GM21723 (cell line): ENCODE measurements around the gene DLEC1.
"Not testable (repeated sequence)": the region's sequence is repeated elsewhere in the genome, so short reads cannot be mapped to it uniquely, and the experiment has no call there.

Source experiments
- ATAC-seq: cut with Tn5 transposase; IDR thresholded peaks from one replicate; pipeline ENCODE4 v1.9.1; 2021; ENCODE audit warnings: mild to moderate bottlenecking, moderate library complexity; ENCODE audit not compliant: unreplicated experiment

The DLEC1 gene

DNA sequence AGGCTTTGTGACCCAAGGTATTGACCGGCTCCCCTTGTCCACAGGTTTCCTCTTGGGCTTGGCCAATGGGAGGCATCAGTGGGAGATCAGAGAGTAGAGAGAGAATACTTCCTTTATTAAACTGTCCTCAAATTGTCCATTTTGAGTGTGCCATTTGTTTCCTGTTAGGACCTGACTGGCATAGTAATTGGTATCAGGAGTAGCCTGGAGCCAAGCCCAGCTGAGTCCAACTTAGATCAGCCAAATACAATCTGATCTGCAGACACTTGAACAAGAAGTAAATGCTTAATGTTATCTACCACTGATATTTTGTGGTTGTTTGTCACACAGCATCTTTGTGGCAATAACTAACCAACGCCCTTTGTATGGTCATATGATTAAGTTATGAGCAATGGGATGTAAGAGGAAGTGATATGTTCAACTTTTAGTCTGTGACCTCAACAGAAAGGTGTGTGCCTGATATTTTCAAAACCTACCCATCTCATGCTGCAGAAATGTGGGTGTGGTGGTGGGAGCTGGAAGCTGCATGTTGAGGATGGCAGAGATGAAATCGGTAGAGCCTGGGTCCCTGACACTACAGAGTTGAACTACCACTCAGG lies 112.8 kb downstream of the DLEC1 start:
- no peak for ATAC-seq

DNA sequence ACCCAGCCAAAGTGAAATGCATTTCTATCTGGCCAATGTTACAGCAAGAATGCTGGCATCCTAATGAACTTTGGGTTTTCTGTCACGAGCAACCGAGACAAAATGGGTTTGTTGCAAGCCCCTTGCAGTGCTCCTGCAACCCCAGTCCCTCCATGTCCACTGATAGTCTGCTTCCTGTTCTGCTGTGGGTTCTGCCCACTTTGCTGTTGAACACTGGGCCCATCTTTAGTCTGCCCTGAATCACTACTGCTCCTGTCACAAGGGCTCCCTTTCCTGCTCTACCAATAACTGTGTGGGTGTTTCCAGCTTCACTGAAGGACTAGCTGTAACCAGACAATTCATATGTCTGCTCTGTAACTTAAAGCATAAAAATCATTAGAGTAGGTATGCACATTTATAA lies 113.6 kb downstream of the DLEC1 start:
- no peak for ATAC-seq

DNA sequence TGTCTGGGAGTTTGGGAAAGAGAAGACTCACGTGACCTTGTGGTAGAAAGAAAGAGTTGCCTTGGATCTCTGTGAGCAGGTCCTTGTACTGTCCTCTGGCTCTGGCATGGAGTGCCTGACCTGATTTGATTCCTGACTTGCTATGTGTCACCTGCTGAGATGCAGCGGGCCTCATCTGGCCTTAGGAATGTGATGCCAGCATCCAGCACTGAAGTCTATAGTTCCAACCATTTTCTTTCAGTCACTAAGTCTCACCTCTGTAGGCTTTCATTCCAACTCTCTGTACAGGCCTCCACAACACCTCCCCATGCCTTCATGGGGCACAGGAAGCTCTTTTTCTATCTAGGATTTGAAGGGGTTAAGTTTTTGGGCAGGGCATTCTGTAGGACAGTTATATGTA lies 114.2 kb downstream of the DLEC1 start:
- no peak for ATAC-seq

DNA sequence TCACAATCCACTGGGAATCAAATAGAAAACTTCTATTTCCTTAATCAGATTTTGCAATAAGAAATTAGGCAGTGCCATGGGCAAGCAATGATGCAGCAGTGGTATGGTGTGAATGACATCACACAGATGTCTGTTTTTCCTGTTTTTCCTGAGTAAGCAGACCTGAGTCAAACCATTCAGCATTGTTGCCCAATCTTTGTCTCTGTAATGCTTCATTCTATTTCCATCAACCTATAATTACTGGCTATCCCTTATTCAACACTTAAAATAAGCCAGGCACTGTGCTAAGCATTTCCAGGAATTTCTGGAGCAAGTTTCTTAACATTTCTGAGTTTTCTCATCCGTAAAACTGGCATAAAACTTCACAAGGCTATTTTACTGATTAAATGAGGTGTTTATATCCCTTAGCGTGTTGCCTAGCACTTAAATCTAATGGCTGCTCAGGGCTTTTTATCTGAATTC lies 115.1 kb downstream of the DLEC1 start:
- ATAC-seq: no peak

DNA sequence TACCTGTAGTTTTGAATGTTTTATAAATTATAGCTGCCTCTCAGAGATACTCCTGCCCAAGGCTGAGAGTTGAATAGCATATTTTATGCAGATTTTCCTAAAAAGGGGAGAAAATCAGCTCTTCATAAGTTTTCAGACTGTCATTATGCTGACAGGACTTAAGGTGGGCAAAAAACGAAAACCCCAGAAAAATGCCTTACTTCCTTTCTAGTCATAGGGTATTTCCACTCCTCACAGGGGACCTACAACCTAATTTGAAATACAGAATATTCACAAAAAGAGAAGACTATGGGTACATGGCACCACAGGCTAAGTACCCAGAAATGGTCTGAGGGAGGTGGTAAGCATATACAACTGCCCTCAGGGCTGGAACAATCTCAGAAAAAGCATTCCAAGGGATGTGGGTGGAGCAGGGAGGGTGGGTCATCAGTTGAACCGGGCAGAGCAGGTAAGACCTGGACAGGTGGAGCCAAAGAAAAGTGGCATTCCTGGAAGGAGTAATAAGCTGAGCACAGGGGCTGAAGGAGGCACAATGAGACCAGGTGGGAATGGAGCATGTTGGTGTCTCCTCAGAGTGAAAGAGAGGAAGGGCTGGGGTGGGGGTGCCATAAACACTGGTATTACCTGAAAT lies 115.7 kb downstream of the DLEC1 start:
- ATAC-seq: no peak

DNA sequence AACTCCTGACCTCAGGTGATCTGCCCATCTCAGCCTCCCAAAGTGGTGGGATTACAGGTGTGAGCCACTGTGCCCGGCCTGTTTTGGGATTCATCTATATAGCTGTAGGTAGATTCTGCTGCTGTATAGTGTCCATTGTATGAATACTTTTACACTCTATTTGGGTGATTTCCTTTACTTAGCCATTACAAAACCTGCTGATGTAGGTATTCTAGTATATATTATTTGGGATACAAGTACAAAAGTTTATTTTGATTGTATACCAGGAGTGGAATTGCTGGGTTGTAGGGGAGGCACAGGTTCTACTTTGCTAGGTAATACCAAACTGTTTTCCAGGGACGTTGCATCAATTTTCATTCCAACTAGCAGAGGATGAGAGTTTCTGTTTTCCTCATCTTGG lies 116.8 kb downstream of the DLEC1 start:
- no peak for ATAC-seq

DNA sequence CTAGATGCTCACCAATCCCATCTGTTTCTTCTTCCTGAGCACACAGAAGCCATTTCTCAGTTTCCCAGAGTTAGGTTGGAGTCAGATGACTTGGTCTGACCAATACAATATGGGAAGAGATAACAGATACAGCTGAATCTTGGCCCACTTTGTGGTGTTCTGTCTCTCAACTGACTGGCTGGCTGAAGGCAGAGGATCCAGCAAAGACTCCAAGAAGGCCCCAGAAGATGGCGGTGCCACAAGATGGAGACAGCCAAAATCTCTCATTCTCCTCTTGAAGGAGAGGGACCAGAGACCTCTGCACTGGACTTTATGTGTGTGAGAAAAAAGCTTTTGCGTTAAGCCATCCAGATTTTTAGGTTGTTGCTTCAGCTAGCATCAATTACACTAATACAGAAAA lies 118.1 kb downstream of the DLEC1 start:
- no peak for ATAC-seq

DNA sequence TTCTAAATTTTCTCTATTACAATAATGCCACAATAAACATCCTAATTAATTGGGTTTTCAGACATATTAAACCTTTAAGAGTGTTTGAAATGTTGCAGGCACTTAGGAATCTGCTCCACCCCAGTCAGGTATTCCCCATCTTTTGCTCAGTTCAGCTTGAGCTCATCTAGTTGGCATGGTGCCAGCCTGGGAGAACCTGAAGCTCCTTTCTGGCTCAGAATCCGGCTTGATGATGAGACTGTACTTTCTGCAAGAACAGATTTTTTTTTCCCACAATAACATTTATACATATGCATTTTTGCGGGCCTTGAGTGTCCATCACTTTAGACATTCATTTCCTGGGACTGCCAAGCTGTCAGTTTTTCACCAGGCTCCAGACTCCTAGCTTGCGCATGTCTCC lies 118.6 kb downstream of the DLEC1 start:
- no peak for ATAC-seq

DNA sequence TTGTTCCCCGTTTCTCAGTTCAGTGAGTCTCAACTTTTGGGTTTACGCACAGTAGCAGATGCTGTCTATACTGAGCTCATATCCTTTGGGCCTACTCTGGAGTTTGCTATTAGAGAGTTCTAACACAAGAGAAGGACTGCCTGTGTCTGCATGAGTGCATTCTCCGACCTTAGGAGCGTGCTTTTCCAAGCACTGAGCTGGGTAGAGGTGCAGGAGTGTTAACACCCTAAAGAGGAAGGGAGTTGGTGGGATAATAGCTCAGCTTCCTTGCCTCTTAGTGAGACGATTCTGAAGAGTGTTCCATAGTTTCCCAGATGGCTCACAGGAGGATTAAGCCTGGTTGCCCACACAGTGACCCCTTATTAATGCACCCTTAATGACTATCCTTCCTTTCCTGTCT lies 119.5 kb downstream of the DLEC1 start:
- no peak for ATAC-seq

DNA sequence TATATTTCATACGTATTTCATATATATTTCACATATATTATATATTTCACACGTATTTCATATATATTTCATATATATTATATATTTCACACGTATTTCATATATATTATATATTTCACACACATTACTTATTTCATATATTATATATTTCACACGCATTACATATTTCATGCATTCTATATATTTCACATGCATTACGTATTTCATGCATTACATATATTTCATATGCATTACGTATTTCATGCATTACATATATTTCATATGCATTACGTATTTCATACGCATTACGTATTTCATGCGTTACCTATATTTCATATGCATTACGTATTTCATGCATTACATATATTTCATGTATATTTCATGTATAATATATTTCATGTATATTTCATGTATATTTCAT lies 121.7 kb downstream of the DLEC1 start:
- not testable (repeated sequence) for ATAC-seq

DNA sequence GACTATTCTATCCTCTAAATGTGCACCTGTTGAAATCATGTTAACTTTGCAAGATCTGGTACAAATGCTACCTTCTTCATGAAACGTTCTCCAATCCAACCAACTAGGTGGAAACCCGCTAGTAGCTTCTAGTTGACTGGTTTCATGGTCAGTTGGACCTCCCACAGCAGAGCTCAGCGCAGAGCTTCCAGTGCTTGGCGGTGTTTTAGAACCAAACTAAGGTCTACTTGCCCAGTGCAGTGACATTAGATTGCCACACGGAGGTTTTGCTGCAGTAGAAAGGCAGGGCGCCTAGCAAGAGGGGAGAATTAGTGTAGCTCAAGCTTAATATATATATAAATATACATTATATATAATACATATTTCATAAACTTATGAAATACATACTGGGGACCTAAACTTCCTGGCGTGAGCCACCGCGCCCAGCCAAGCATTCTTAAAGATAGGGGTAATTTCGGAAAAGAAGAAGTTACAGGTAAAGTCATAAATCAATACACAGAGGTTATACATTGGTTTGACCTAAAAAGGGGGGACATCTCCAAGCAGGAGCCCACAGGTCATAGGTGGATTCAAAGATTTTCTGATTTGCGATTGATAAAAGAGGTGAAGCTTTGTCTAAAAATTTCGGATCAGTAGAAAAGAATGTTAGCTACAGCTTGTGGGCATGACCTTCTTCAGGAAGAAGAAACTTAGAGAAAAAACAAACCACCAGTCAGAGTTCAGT lies 124.3 kb downstream of the DLEC1 start:
- no peak for ATAC-seq

DNA sequence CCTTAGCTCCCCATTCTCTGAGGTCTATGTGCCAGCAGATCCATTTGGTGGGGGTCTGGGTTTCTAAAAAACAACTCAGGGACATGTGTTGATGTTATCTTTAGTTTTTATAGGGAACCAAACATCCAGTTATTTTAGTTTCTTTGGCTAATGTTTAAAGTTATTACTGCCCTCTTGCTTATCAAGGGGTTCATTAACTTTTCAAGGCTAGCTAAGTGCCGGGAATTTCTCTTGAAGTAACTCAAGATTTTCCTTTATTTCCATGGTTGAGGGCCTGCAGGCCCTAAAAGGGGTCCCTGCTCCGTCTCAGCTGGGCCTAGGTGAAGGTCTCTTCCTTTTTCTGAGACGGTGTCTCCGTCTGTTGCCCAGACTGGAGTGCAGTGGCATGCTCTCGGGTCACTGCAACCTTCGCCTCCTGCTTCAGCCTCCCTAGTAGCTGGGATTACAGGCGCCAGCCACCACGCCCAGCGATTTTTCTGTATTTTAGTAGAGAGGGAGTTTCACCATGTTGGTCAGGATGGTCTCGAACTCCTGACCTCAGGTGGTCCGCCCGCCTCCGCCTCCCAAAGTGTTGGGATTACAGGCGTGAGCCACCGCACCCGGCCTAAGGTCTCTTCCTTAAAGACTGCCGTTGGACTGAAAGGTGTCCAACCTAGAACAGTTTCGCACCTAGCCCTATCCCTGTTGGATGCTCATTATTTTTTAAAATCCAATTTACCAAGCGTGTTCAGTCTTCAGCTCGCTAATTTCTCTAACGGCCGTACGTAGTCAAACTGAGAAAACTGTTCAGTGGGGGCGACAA lies 125.0 kb downstream of the DLEC1 start:
- no peak for ATAC-seq

DNA sequence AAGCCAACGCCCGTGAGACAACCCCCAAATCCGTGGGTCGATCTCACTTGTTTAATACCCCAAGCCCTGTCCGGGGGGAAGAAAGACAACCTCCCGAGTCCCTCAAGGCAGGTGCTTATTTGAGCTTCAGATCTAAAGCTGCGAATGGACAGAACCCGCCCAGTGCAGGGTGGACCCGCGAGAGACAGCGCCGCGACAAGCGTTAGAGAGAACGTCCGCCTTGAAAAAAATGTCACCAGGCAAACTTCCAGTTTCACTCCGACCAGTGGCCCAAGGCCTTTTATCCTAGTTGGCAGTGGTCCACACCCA lies 125.6 kb downstream of the DLEC1 start:
- ATAC-seq: peak; percentile 18

DNA sequence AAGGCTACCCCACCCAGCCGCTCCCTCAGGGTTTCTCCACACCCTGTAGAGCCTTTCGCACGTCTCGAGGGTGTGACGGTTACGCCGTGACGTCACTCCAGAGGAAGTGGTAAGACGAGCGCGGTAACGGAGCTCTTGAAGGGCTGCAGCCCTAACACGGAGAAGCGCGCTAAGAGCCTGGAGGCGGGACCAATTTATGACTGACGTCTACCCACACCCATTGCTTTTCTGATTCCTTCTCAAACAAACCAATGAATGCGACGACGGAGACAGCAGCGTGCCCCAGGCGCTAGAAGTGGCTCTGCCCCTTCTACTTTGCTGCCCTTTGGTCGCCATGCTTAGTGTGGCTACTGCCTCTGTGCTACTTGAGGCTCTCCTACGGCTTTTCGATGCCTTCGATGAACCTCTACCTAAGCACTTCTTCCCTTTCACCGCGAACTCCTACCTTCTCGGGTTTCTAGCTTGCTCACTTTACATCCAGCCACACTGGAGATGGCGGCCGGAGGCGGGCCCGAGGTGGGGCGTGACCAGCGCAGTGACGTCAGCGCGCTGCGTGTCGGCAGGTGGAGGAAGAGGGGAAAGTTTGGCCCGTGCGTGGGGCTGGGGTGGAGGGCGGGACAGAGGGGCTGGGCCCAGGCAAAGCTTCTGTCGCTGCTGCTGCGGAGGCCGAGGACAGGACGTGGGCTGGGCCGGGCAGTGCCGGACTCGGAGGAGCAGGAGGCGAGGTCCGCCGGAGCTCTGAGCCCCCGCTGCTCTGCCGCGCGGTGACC lies 126.1 kb downstream of the DLEC1 start, which contains the start of gene OXSR1:
Gene OXSR1, plus strand, starts transcription at position 586 of the 770 bp plus-strand sequence. CDS start 340 bp downstream, outside the sequence.
- peak; percentile 95 for ATAC-seq

DNA sequence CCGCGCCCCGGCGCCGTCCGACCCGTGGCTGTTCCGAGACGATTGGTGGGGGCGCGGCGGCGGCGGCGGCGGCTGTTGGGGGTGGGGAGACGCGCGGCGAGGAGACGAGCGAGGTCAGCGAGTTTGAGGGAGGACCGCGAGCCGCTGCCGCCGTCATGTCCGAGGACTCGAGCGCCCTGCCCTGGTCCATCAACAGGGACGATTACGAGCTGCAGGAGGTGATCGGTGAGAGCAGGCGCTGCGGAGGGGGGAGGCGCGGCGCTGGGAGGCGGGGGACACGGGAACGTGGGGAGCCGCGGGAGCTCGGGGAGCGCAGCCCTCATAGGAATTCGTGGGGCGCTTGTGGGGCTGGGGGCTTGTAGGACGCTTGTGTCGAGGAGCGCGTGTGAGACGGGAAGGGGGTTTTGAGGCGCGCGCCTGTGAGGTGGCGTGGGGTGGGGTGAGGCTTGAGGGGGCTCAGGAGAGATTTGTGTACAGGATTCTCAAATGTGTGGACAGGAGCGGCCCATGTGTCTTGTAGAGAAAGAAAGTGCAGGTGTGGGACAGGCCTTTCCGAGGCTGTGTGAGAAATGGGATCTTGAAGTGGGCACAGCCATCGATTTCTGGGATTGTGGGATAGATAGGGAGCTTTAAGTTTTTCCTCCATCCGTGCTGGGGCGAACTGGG lies 126.8 kb downstream of the DLEC1 start:
- no peak for ATAC-seq

DNA sequence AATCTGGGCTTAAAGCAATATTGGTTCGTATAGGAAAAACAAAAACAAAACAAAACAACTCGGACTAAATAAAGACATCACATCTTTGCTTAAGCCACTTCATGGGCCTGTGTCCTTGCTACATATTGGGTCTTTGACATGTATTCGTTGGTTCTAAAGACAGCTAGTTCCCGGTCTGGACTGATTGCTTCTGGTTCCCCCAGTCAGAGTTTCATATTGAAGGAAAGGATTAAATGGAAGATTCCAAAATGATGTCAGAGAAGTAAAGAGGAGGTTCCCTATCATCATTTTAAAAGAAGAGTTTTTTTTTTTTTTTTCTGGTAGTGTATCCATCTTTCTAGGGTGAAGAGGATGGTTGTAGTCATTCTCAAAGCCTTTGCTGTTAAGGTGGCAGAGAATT lies 128.6 kb downstream of the DLEC1 start:
- no peak for ATAC-seq

DNA sequence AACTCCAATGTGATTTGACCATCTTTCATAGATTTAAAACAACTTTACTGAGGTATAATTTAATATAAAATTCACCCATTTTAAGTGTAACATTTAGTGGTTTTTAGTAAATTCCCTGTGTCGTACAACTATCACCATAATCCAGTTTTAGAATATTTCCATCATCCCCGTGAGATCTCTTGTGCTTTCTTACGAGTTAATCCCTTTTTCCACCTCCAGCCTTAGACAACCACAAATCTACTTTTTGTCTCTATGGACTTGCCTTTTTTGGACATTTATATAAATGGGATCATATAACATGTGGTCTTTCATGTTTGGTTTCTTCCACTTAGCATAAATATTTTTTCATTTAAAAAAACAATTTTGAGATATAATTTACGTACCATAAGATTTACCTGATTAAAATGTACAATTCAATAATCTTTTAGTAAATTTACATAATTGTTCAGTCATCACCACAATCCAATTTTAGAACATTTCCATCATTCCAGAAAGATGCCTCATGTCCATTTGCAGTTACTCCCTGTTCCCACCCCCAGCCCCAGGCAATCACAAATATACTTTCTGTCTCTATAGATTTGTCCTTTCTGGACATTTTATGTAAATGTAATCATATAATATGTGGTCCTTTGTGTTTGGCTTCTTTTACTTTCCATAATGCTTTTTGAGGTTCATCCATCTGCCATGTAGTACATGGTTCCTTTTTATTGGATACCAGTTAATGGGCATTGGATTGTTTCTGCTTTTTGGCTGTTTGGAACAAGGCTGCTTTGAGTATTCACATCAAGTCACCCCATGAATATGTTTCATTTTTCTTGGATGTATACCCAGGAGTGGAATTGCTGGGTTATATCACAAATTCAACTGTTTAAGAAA lies 129.4 kb downstream of the DLEC1 start:
- no peak for ATAC-seq

DNA sequence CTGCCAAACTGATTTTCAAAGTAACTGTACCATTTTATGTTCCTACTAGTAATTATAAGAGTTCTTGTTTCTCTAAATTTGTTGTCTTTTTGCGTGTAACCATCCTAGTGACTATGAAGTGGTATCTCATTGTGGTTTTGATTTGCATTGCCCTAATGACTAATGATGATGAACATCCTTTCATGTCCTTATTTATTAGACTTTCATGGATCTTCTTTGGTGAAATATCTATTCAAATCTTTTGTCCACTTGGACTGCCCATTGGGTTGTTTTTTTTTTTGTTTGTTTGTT lies 130.0 kb downstream of the DLEC1 start:
- ATAC-seq: no peak

DNA sequence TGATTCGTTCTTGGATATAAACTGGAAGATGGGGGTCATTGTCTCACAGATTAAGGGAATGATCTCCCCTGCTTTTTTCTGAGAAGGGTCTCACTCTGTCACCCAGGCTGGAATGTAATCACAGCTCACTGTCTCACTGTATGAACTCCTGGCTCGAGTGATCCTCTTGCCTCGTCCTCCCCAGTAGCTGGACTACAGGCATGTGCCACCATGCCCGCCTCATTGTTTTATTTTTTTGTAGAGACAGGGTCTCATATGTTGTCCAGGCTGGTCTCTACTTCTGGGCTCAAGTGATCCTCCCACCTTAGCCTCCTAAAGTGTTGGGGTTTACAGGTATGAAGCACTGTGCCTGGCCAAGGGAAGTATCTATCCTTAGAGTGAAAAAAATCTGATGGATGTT lies 131.7 kb downstream of the DLEC1 start:
- ATAC-seq: no peak

DNA sequence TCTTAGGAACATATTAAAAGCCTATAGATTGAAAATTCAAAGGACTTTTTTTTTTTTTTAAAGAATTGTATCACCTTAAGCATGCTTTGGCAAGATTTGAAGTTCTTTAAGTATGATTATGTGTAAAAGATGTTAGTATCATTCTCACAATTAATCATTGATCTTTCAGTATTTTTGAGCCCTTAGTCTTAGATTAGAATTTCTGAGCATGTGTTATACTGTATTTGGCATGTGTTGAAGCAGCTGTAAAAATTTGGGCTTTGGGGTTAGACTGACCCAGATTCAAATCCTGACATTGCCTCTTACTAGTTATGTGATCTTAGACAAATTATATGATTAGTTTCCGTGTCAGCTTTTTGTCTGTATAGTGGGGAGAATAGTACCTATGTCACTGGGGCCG lies 132.6 kb downstream of the DLEC1 start:
- no peak for ATAC-seq
